NB4 (cell line): ENCODE measurements around the gene B4GALT1.

Source experiments
- DNase-seq: peaks from one replicate; pipeline ENCODE4 v3.0.0; 2010; ENCODE audit warnings: low read depth
- H3K4me3 ChIP-seq: one replicate; pipeline ENCODE4 v1.5.1; 2011; ENCODE audit warnings: mild to moderate bottlenecking, low read depth, low read length, moderate library complexity
- MAX ChIP-seq: IDR thresholded peaks from 2 replicates; pipeline ENCODE4 v1.6.1; 2011; ENCODE audit warnings: low read depth, low read length
- MYC ChIP-seq: IDR thresholded peaks from 2 replicates; pipeline ENCODE4 v1.6.1; 2011; ENCODE audit warnings: low read depth, low read length
- POLR2A ChIP-seq: IDR thresholded peaks from 2 replicates; pipeline ENCODE4 v1.6.1; 2011; ENCODE audit warnings: mild to moderate bottlenecking; ENCODE audit not compliant: insufficient read length; ENCODE audit errors: extremely low read depth
- TF ChIP-seq, protein P1 (sequence below): IDR thresholded peaks from one replicate; pipeline ENCODE4 v1.5.1; 2012; ENCODE audit warnings: low read depth, low read length

Gene B4GALT1

DNA sequence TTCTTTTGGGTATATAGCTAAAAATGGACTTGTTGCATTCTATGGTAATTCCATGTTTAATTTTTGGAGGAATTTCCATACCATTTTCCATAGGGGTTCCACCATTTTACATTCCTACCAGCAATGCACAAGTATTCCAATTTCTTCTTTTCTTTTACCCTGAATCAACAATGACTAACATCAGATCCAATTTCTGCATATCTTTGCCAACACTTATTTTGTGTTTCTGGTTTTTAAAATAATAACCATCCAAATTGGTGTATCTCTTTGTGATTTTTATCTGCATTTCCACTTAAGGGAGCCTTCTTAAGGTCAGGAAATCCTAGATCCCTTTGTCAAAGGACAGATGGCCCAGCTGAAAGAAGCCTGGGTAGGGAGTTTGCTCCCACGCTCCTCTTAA lies 61.2 kb downstream of the B4GALT1 start:
- DNase-seq: no peak
- TF ChIP-seq MYC (no peak), POLR2A (no peak), MAX (no peak)
- TF ChIP-seq, protein P1, sequence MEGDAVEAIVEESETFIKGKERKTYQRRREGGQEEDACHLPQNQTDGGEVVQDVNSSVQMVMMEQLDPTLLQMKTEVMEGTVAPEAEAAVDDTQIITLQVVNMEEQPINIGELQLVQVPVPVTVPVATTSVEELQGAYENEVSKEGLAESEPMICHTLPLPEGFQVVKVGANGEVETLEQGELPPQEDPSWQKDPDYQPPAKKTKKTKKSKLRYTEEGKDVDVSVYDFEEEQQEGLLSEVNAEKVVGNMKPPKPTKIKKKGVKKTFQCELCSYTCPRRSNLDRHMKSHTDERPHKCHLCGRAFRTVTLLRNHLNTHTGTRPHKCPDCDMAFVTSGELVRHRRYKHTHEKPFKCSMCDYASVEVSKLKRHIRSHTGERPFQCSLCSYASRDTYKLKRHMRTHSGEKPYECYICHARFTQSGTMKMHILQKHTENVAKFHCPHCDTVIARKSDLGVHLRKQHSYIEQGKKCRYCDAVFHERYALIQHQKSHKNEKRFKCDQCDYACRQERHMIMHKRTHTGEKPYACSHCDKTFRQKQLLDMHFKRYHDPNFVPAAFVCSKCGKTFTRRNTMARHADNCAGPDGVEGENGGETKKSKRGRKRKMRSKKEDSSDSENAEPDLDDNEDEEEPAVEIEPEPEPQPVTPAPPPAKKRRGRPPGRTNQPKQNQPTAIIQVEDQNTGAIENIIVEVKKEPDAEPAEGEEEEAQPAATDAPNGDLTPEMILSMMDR: no peak
- no peak overlapping the region for H3K4me3 ChIP-seq

DNA sequence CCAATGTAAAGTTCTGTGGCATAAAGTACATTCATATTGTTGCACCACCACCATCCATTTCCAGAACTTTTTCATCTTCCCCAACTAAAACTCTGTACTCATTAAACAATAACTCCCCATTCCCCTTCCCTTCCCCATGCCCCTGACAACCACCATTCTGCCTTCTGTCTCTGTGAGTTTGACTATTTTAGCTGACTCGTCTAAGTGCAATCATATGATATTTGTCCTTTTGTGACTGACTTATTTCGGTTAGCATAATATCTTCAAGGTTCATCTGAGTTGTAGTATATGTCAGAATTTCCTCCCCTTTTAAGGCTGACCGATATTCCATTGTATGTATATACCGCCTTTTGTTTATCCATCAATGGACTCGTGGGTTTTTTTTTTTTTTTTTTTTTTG lies 61.6 kb downstream of the B4GALT1 start:
- TF ChIP-seq POLR2A: no peak
- TF ChIP-seq MYC: no peak
- no peak for TF ChIP-seq MAX
- TF ChIP-seq, protein P1: no peak
- no peak overlapping the region for H3K4me3 ChIP-seq
- DNase-seq: no peak

DNA sequence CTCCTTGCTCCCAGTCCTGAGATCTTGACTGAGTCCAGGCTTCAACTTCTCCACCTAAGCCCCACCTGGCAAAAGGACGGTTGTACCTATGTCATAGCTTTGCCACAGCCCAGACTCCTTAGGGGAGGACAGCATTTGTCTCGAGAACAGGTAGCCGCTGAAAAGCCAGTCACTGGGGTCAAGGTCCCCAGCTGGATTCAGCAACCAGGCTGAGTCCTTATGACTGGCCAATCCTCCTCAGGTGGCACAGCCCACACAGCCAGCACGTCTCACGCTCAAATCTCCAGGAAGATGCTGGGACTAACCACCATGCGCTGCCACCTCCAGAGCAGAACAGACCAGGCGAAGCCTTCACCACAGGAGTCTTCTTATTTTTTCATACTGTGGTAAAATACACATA lies 62.7 kb downstream of the B4GALT1 start:
- TF ChIP-seq MAX (no peak), MYC (no peak), POLR2A (no peak)
- DNase-seq: no peak
- no peak overlapping the region for H3K4me3 ChIP-seq

- no peak for TF ChIP-seq POLR2A
- no peak overlapping the region for H3K4me3 ChIP-seq
- DNase-seq: no peak
Measured at GRCh38 chr9:33103501-33104281, 63.4 kb downstream of the B4GALT1 start.

DNA sequence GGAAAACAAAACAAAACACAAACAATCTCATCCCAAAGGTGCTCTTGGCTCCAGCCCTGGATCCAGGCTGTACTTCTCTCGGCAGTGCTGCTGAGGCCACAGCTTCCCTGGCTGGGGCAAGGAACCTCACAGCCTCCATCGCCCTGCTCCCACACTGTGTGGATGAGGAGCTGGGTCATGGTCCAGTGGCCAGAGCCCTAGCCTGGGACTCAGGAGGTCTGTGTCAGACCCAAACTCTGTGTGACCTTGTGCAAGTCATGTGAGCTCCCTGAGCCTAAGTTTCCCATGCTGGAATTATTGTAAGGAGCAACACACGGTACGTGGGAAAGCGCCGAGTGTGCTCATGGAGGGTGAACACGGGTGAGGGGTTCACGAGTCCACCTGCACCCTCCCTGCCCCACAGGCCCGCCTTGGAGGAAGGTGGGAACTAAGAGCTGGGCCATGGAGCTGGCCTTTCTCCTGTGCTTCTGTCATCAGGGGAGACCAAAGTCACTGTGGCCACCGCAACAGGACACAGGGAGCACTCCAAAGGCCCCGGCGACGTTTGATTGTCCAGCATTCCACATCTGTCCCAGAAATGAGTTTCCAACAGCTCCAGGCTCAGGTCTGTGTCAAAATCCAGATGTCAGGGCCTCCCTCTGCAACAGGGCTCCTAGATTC lies 64.5 kb downstream of the B4GALT1 start:
- TF ChIP-seq MAX: no peak
- TF ChIP-seq MYC: no peak
- TF ChIP-seq POLR2A: no peak
- TF ChIP-seq, protein P1: no peak
- H3K4me3 ChIP-seq: no peak overlapping the region
- no peak for DNase-seq

- no peak overlapping the region for H3K4me3 ChIP-seq
- no peak for DNase-seq
- TF ChIP-seq, protein P1: no peak
- TF ChIP-seq POLR2A: no peak
- TF ChIP-seq MAX: no peak
- no peak for TF ChIP-seq MYC
Measured at GRCh38 chr9:33101104-33101951, 65.8 kb downstream of the B4GALT1 start.
